ENCODE results near the gene ADCK2. TPM values are rescaled to one million over a fixed set of nuclear protein-coding genes. Genes with fewer than 3 reads are reported as not detected.
"Not testable (repeated sequence)": the region's sequence is repeated elsewhere in the genome, so short reads cannot be mapped to it uniquely, and the experiment has no call there.

Gene ADCK2
- 38.4 TPM for polyA plus RNA-seq

- peak within 1 kb of the TSS; percentile 91 to 96 (median 93) for H3K27ac Mint-ChIP-seq
- H3K36me3 Mint-ChIP-seq: no peaks in the 10 kb centered on the region
- H3K4me1 Mint-ChIP-seq: peaks cover 34 to 39% (median 34%) of the 10 kb centered on the region in 3 donors
- H3K27me3 Mint-ChIP-seq: no peaks in the 10 kb centered on the region
- no peaks in the 10 kb centered on the region for H3K9me3 Mint-ChIP-seq
- H3K4me3 Mint-ChIP-seq: peak within 1 kb of the TSS; percentile 85 to 96 (median 90)
Measured at GRCh38 chr7:140672382-140673062, at the start of gene ADCK2. TSS of gene ADCK2 (plus strand) at chr7:140672945. CDS start at chr7:140673331, 386 bp downstream.

- H3K4me1 Mint-ChIP-seq: peaks cover 0 to 4% (median 2%) of the 10 kb centered on the region in 3 donors
- no peaks in the 10 kb centered on the region for H3K9me3 Mint-ChIP-seq
- peak overlapping the region in 1 of 4 donors; percentile 58 for H3K4me3 Mint-ChIP-seq
- peaks cover 1% of the 10 kb centered on the region for H3K36me3 Mint-ChIP-seq
- H3K27ac Mint-ChIP-seq: no peak overlapping the region
- no peaks in the 10 kb centered on the region for H3K27me3 Mint-ChIP-seq
Measured at GRCh38 chr7:140623980-140624379, 48.8 kb upstream of the ADCK2 start.

- no peak overlapping the region for H3K27ac Mint-ChIP-seq
- H3K36me3 Mint-ChIP-seq: peaks cover 1% of the 10 kb centered on the region
- no peaks in the 10 kb centered on the region for H3K9me3 Mint-ChIP-seq
- H3K27me3 Mint-ChIP-seq: no peaks in the 10 kb centered on the region
- H3K4me3 Mint-ChIP-seq: peak overlapping the region in 1 of 4 donors; percentile 58
- H3K4me1 Mint-ChIP-seq: peaks cover 0 to 4% (median 2%) of the 10 kb centered on the region in 3 donors
Measured at GRCh38 chr7:140624392-140625191, 48.2 kb upstream of the ADCK2 start.

GRCh38 chr7:140625192-140625558 is 47.6 kb upstream of the ADCK2 start:
- not testable (repeated sequence) for H3K4me3 Mint-ChIP-seq, H3K27ac Mint-ChIP-seq, H3K9me3 Mint-ChIP-seq, H3K36me3 Mint-ChIP-seq, H3K27me3 Mint-ChIP-seq, H3K4me1 Mint-ChIP-seq

GRCh38 chr7:140625908-140626868 is 46.6 kb upstream of the ADCK2 start:
- Mint-ChIP-seq H3K27me3 (no peaks in the 10 kb centered on the region), H3K36me3 (peaks cover 1% of the 10 kb centered on the region), H3K27ac (peak overlapping the region in 1 of 3 donors; percentile 80), H3K4me1 (peaks cover 0 to 4% (median 2%) of the 10 kb centered on the region in 3 donors), H3K4me3 (no peak overlapping the region), H3K9me3 (no peaks in the 10 kb centered on the region)

GRCh38 chr7:140631021-140631420 is 41.7 kb upstream of the ADCK2 start:
- Mint-ChIP-seq H3K9me3 (no peaks in the 10 kb centered on the region), H3K4me3 (no peak overlapping the region), H3K27me3 (peaks cover 4% of the 10 kb centered on the region), H3K4me1 (no peaks in the 10 kb centered on the region), H3K27ac (no peak overlapping the region), H3K36me3 (no peaks in the 10 kb centered on the region)

- H3K4me3 Mint-ChIP-seq: no peak overlapping the region
- no peaks in the 10 kb centered on the region for H3K36me3 Mint-ChIP-seq
Measured at GRCh38 chr7:140631602-140632001, 41.1 kb upstream of the ADCK2 start.

GRCh38 chr7:140635345-140635744 is 37.4 kb upstream of the ADCK2 start:
- Mint-ChIP-seq H3K4me1 (peaks cover 0 to 9% (median 7%) of the 10 kb centered on the region in 3 donors), H3K27me3 (peaks cover 25% of the 10 kb centered on the region), H3K9me3 (peaks cover 0 to 2% (median 0%) of the 10 kb centered on the region in 3 donors), H3K27ac (no peak overlapping the region), H3K4me3 (no peak overlapping the region), H3K36me3 (no peaks in the 10 kb centered on the region)

More at GRCh38 chr7:140631602-140632001, 41.1 kb upstream of the ADCK2 start:
- H3K9me3 Mint-ChIP-seq: no peaks in the 10 kb centered on the region
- H3K27ac Mint-ChIP-seq: no peak overlapping the region
- H3K27me3 Mint-ChIP-seq: peaks cover 4% of the 10 kb centered on the region
- no peaks in the 10 kb centered on the region for H3K4me1 Mint-ChIP-seq

GRCh38 chr7:140635816-140636215 is 36.9 kb upstream of the ADCK2 start:
- Mint-ChIP-seq H3K4me3 (no peak overlapping the region), H3K27me3 (peaks cover 25% of the 10 kb centered on the region)

GRCh38 chr7:140637400-140637799 is 35.3 kb upstream of the ADCK2 start:
- Mint-ChIP-seq H3K27ac (no peak overlapping the region), H3K4me1 (peaks cover 6 to 17% (median 10%) of the 10 kb centered on the region in 3 donors), H3K27me3 (peaks cover 36% of the 10 kb centered on the region), H3K4me3 (peak overlapping the region in 1 of 4 donors; percentile 41), H3K9me3 (peaks cover 0 to 3% (median 0%) of the 10 kb centered on the region in 3 donors), H3K36me3 (peaks cover 2% of the 10 kb centered on the region)

More at GRCh38 chr7:140635816-140636215, 36.9 kb upstream of the ADCK2 start:
- Mint-ChIP-seq H3K4me1 (peaks cover 0 to 9% (median 7%) of the 10 kb centered on the region in 3 donors), H3K36me3 (no peaks in the 10 kb centered on the region), H3K9me3 (peaks cover 0 to 2% (median 0%) of the 10 kb centered on the region in 3 donors), H3K27ac (no peak overlapping the region)

GRCh38 chr7:140638173-140638791 is 34.5 kb upstream of the ADCK2 start:
- Mint-ChIP-seq H3K27me3 (peaks cover 34% of the 10 kb centered on the region), H3K4me3 (peak overlapping the region in 1 of 4 donors; percentile 41), H3K4me1 (peaks cover 6 to 17% (median 10%) of the 10 kb centered on the region in 3 donors), H3K36me3 (peaks cover 2% of the 10 kb centered on the region), H3K9me3 (peaks cover 0 to 6% (median 0%) of the 10 kb centered on the region in 3 donors), H3K27ac (no peak overlapping the region)

GRCh38 chr7:140639366-140640053 is 33.2 kb upstream of the ADCK2 start:
- peaks cover 6 to 17% (median 10%) of the 10 kb centered on the region in 3 donors for H3K4me1 Mint-ChIP-seq
- peak overlapping the region; percentile 3 to 96 (median 86) for H3K4me3 Mint-ChIP-seq

GRCh38 chr7:140640060-140640637 is 32.6 kb upstream of the ADCK2 start:
- Mint-ChIP-seq H3K27ac (no peak overlapping the region), H3K9me3 (peaks cover 0 to 7% (median 0%) of the 10 kb centered on the region in 3 donors), H3K27me3 (peaks cover 38% of the 10 kb centered on the region), H3K4me3 (peak overlapping the region; percentile 3 to 96 (median 86)), H3K36me3 (peaks cover 4% of the 10 kb centered on the region), H3K4me1 (peaks cover 6 to 17% (median 10%) of the 10 kb centered on the region in 3 donors)

More at GRCh38 chr7:140639366-140640053, 33.2 kb upstream of the ADCK2 start:
- Mint-ChIP-seq H3K27me3 (peaks cover 38% of the 10 kb centered on the region), H3K9me3 (peaks cover 0 to 7% (median 0%) of the 10 kb centered on the region in 3 donors), H3K27ac (no peak overlapping the region), H3K36me3 (peaks cover 2% of the 10 kb centered on the region)

Measured in IgD-negative memory B cell (primary cell).